H1 (cell line): ENCODE measurements around the gene GMCL1. TPM values are rescaled to one million over a fixed set of nuclear protein-coding genes. Genes with fewer than 3 reads are reported as not detected.
"Not testable (repeated sequence)": the region's sequence is repeated elsewhere in the genome, so short reads cannot be mapped to it uniquely, and the experiment has no call there.

ENCODE experiments used
- CTCF ChIA-PET: fragments of 300-600 bp; sonication (Branson Sonifier 250); formaldehyde crosslinking; loops from one replicate; lab custom pipeline; 2021; ENCODE audit not compliant: partially characterized antibody; lab: Charles Lee
- POLR2A ChIA-PET: fragments of 300-600 bp; sonication (Branson Sonifier 250); formaldehyde crosslinking; loops from one replicate; lab custom pipeline; 2021; ENCODE audit warnings: inconsistent platforms; ENCODE audit not compliant: partially characterized antibody; lab: Charles Lee
- DNase-seq, 2 experiments: peaks; one replicate each; pipeline versions ENCODE4 v3.0.0 to v3.0.0-alpha.2; 2010 to 2022; ENCODE audit warnings: low spot score in 2 of 2, low read depth in 1 of 2, mixed read lengths in 1 of 2
- FAIRE-seq: peaks from 2 replicates; lab custom pipeline; 2011; peaks lifted over from hg19 to GRCh38; lab: Jason Lieb, UNC
- H2AFZ ChIP-seq: 2 replicates; pipeline ENCODE4 v1.8.1; 2012; ENCODE audit warnings: low read length, inconsistent platforms
- H2AK5ac ChIP-seq: 2 replicates; pipeline ENCODE4 v1.6.1; 2013; ENCODE audit warnings: low read depth, low read length
- H2BK120ac ChIP-seq: replicated peaks from 2 replicates; pipeline ENCODE3; 2013; ENCODE audit warnings: low read depth, low read length, inconsistent platforms
- H2BK12ac ChIP-seq: 2 replicates; pipeline ENCODE4 v1.6.1; 2013; ENCODE audit warnings: low read depth, low read length
- H2BK15ac ChIP-seq: 2 replicates; pipeline ENCODE4 v1.6.1; 2013; ENCODE audit warnings: low read length
- H2BK20ac ChIP-seq: 2 replicates; pipeline ENCODE4 v1.6.1; 2013; ENCODE audit warnings: low read length
- H2BK5ac ChIP-seq: 2 replicates; pipeline ENCODE4 v1.6.1; 2013; ENCODE audit warnings: low read depth, low read length
- H3K14ac ChIP-seq: 2 replicates; pipeline ENCODE4 v1.6.1; 2013; ENCODE audit warnings: inconsistent platforms; ENCODE audit not compliant: insufficient read length
- H3K18ac ChIP-seq: 2 replicates; pipeline ENCODE4 v1.6.1; 2013; ENCODE audit warnings: low read length; ENCODE audit errors: extremely low read depth
- H3K23ac ChIP-seq: 2 replicates; pipeline ENCODE4 v1.6.1; 2013; ENCODE audit warnings: inconsistent platforms; ENCODE audit not compliant: insufficient read length
- H3K23me2 ChIP-seq: 2 replicates; pipeline ENCODE4 v1.6.1; 2013; ENCODE audit warnings: low read depth, low read length
- H3K27ac ChIP-seq: 2 replicates; pipeline ENCODE4 v1.6.1; 2011; ENCODE audit warnings: low read depth, low read length, inconsistent platforms
- H3K27me3 ChIP-seq, 4 experiments: replicated peaks in 1 of 4; 1 replicate in 1 of 4; 2 replicates in 3 of 4; pipeline versions ENCODE4 v1.6.1 to v1.8.1; 2011 to 2013; ENCODE audit warnings: low read length in 3 of 4, mild to moderate bottlenecking in 3 of 4, inconsistent platforms in 2 of 4, mixed read lengths in 2 of 4, moderate library complexity in 1 of 4; ENCODE audit not compliant: control insufficient read depth in 3 of 4, insufficient read depth in 3 of 4; ENCODE audit errors: extremely low read depth in 1 of 4
- H3K36me3 ChIP-seq, 4 experiments: 2 replicates each; pipeline versions ENCODE4 v1.6.1 to v1.8.1; 2011 to 2013; ENCODE audit warnings: mild to moderate bottlenecking in 4 of 4, low read length in 3 of 4, moderate library complexity in 2 of 4, control low read depth in 1 of 4, inconsistent platforms in 1 of 4; ENCODE audit not compliant: insufficient read depth in 4 of 4, control insufficient read depth in 2 of 4
- H3K4ac ChIP-seq: replicated peaks from 2 replicates; pipeline ENCODE3; 2013; ENCODE audit warnings: low read length, low read depth, mixed read lengths, inconsistent platforms; ENCODE audit not compliant: insufficient read length
- H3K4me1 ChIP-seq, 4 experiments: replicated peaks in 1 of 4; 1 replicate in 1 of 4; 2 replicates in 3 of 4; pipeline versions ENCODE4 v1.6.1 to v1.8.1; 2011 to 2013; ENCODE audit warnings: low read length in 3 of 4, inconsistent platforms in 2 of 4, mixed read lengths in 1 of 4; ENCODE audit not compliant: insufficient read depth in 4 of 4, control insufficient read depth in 3 of 4
- H3K4me2 ChIP-seq, 2 experiments: 2 replicates each; pipeline versions ENCODE4 v1.6.1 to v1.8.1; 2011 to 2013; ENCODE audit warnings: low read depth in 2 of 2, low read length in 2 of 2, control low read depth in 1 of 2, inconsistent platforms in 1 of 2, mild to moderate bottlenecking in 1 of 2; ENCODE audit not compliant: insufficient read depth in 1 of 2
- H3K4me3 ChIP-seq, 4 experiments: fragments of 200-600, 300-600 bp in 1 of 4; sonication (generic), shearing (Covaris generic), sonication (Bioruptor Twin) in 1 of 4; 2 replicates each; pipeline versions ENCODE4 v1.5.1 to v1.8.1; 2011 to 2016; ENCODE audit warnings: low read length in 4 of 4, low read depth in 3 of 4, control low read depth in 2 of 4, inconsistent platforms in 2 of 4, mild to moderate bottlenecking in 2 of 4, mixed read lengths in 1 of 4, moderate library complexity in 1 of 4; ENCODE audit not compliant: insufficient read depth in 2 of 4; ENCODE audit errors: extremely low read depth in 1 of 4
- H3K56ac ChIP-seq: replicated peaks from 2 replicates; pipeline ENCODE3; 2013; ENCODE audit warnings: low read depth, mild to moderate bottlenecking, mixed read lengths, low read length, inconsistent platforms; ENCODE audit not compliant: insufficient read length
- H3K79me1 ChIP-seq: 2 replicates; pipeline ENCODE4 v1.6.1; 2013; ENCODE audit warnings: low read depth, low read length, control low read depth
- H3K79me2 ChIP-seq, 2 experiments: 2 replicates each; pipeline versions ENCODE4 v1.6.1 to v1.8.1; 2012 to 2013; ENCODE audit warnings: low read length in 2 of 2, mild to moderate bottlenecking in 2 of 2, inconsistent platforms in 1 of 2; ENCODE audit not compliant: insufficient read depth in 2 of 2, control insufficient read depth in 1 of 2
- H3K9ac ChIP-seq, 4 experiments: replicated peaks in 1 of 4; 1 replicate in 1 of 4; 2 replicates in 3 of 4; pipeline versions ENCODE4 v1.6.1 to v1.8.1; 2011 to 2013; ENCODE audit warnings: low read depth in 3 of 4, low read length in 3 of 4, control low read depth in 2 of 4, mild to moderate bottlenecking in 2 of 4, moderate library complexity in 2 of 4, inconsistent platforms in 1 of 4; ENCODE audit errors: extremely low read depth in 1 of 4
- H3K9me3 ChIP-seq, 2 experiments: 2 replicates each; pipeline versions ENCODE4 v1.6.1 to v1.8.1; 2012 to 2013; ENCODE audit warnings: mild to moderate bottlenecking in 2 of 2, moderate library complexity in 2 of 2, control low read depth in 1 of 2, inconsistent platforms in 1 of 2, low read depth in 1 of 2, low read length in 1 of 2, mixed read lengths in 1 of 2; ENCODE audit not compliant: insufficient read depth in 2 of 2
- H4K20me1 ChIP-seq, 2 experiments: replicated peaks in 1 of 2; 2 replicates each; pipeline versions ENCODE3 to v1.8.1; 2011 to 2013; ENCODE audit warnings: inconsistent platforms in 2 of 2, low read length in 2 of 2, mild to moderate bottlenecking in 1 of 2; ENCODE audit not compliant: insufficient read depth in 2 of 2, control insufficient read depth in 1 of 2
- H4K5ac ChIP-seq: 2 replicates; pipeline ENCODE4 v1.6.1; 2013; ENCODE audit warnings: low read length, low read depth, mixed read lengths, inconsistent platforms; ENCODE audit not compliant: insufficient read length
- H4K8ac ChIP-seq: 2 replicates; pipeline ENCODE4 v1.8.0; 2013; ENCODE audit warnings: mild to moderate bottlenecking, moderate library complexity, low read length, inconsistent platforms; ENCODE audit not compliant: insufficient read depth; ENCODE audit errors: extremely low read depth
- H4K91ac ChIP-seq: replicated peaks from 2 replicates; pipeline ENCODE3; 2013; ENCODE audit warnings: low read length, mixed read lengths, inconsistent platforms; ENCODE audit not compliant: insufficient read length
- WGBS, 2 experiments: shearing (Covaris generic) in 1 of 2; methylation state at CpG; one replicate each; pipeline versions ENCODE4 v1.1.6 to v1.1.7; 2013 to 2015; ENCODE audit warnings: low lambda C conversion rate in 2 of 2, mixed read lengths in 2 of 2, inconsistent platforms in 1 of 2, low coverage in 1 of 2, missing lambda C conversion rate in 1 of 2; ENCODE audit not compliant: insufficient replicate concordance in 2 of 2, insufficient coverage in 1 of 2, insufficient read length in 1 of 2; ENCODE audit errors: extremely low coverage in 1 of 2, missing lambda C conversion rate in 1 of 2; 5-methylcytosine and 5-hydroxymethylcytosine counted together
- polyA plus RNA-seq, 7 experiments: library from polyadenylated mRNA; depleted of rRNA in 3 of 7; stranded (reverse) in 5 of 7; unstranded in 2 of 7; fragments of >200 nt in 5 of 7; fragments of 200-250 nt in 2 of 7; gene quantifications; 1 replicate in 5 of 7; 2 replicates in 1 of 7; 4 replicates in 1 of 7; pipeline versions ENCODE4 v1.2.1 to v1.2.3, GENCODE V29; 2011 to 2013; ENCODE audit warnings: missing spikeins in 2 of 7, mixed read lengths in 2 of 7
- total RNA-seq: library from RNA; stranded (reverse); fragmentation: NEBNext Ultra II Directional; extraction: Animal tissue kit (Norgen Biotek cat#: 25700); gene quantifications from 2 replicates; pipeline ENCODE4 v1.2.1, GENCODE V29; 2021

Gene GMCL1
- total and polyA plus RNA-seq, 2 of the 8 experiments (the other 6 are each of a cell fraction or from before 2014, with no cell fraction given) = 6.5 to 21.9 TPM

DNA sequence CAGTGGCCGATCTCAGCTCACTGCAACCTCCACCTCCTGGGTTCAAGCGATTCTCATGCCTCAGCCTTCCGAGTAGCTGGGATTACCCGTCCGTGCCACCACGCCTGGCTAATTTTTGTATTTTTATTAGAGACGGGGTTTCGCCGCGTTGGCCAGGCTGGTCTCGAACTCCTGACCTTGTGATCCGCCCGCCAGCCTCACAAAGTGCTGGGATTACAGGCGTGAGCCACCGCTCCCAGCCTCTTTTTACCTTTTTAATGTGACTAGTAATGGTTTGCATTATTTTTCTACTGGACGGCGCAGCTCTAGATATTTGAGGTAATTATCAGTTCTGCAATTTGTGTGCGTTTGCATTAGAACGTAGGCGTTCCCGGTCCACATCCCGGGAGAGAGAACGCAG lies 65.3 kb downstream of the GMCL1 start:
- not testable (repeated sequence) for H3K18ac ChIP-seq, H2BK20ac ChIP-seq, H3K27me3 ChIP-seq, H3K56ac ChIP-seq, H3K4ac ChIP-seq, H4K20me1 ChIP-seq, H4K5ac ChIP-seq, H3K9ac ChIP-seq, H2BK120ac ChIP-seq, DNase-seq, H3K23ac ChIP-seq, H2AFZ ChIP-seq, H3K23me2 ChIP-seq, H2AK5ac ChIP-seq, H3K4me1 ChIP-seq, H3K9me3 ChIP-seq, FAIRE-seq, H2BK15ac ChIP-seq, H3K79me1 ChIP-seq, H3K27ac ChIP-seq, H3K14ac ChIP-seq, H2BK5ac ChIP-seq, H4K91ac ChIP-seq, H2BK12ac ChIP-seq
- WGBS, 2 experiments = 89% methylated on average over 21 of the region's 23 CpGs; no CpG with 5 or more reads in 1 of the 2 experiments
- peaks cover 7 to 31% (median 17%) of the 10 kb centered on the region in 4 experiments; a peak in 7 of 8 replicates for H3K36me3 ChIP-seq
- H3K79me2 ChIP-seq = peaks cover 0 to 18% of the 10 kb centered on the region in 2 experiments; a peak in 2 of 4 replicates
- POLR2A ChIA-PET = interaction anchor here (1.1 to 3.0 kb wide), 6 partner anchors 13 to 252 kb away, joined by 3 to 21 read pairs (median 4); partner anchors contain the start of gene MXD1
- CTCF ChIA-PET = interaction anchor here (1.6 kb wide), 1 partner anchor 18 kb away, joined by 4 read pairs; no protein-coding TSS in a partner anchor
- H3K4me3 ChIP-seq = peak overlapping the region; percentile 88 to 94 (median 91); a peak in 6 of 8 replicates
- peak overlapping the region; percentile 59 to 73 for H3K4me2 ChIP-seq
- peak overlapping the region; percentile 71 for H4K8ac ChIP-seq
